C4-2B (cell line): ENCODE data around the gene FAM89A.
"Not testable (repeated sequence)": the region's sequence is repeated elsewhere in the genome, so short reads cannot be mapped to it uniquely, and the experiment has no call there.

Experiments used
- H3K27ac ChIP-seq: fragments of 450-650 bp; 2 replicates; pipeline ENCODE4 v1.5.1; 2017
- ZFX ChIP-seq: fragments of 450-650 bp; IDR thresholded peaks from 2 replicates; pipeline ENCODE4 v1.6.1; 2017
- TF ChIP-seq, protein P1 (sequence below): fragments of 450-650 bp; conservative IDR thresholded peaks from 2 replicates; pipeline ENCODE4 v1.5.1; 2017; ENCODE audit warnings: mild to moderate bottlenecking

Gene FAM89A

DNA sequence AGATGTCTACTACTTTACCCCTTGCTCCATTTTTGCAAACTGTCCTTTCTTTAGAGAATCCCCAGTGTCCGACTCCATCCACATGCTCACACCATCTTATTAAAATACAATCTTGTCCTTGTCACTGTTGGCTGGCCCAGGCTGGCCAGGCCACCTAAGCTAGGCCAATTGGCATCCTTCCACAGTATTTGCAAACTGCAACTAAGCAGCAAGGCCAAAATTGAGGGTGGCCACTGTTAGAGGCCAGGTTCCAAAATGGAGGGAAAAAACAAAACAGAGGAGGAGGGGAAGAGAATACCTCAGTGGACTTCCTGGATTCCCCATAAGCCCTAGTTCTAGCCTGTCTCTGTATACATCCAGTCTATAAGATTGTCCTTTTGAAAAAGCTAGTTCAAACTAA is 4.3 kb downstream of the FAM89A start:
- H3K27ac ChIP-seq, result no peak overlapping the region
- no peak for TF ChIP-seq ZFX
- TF ChIP-seq, protein P1, sequence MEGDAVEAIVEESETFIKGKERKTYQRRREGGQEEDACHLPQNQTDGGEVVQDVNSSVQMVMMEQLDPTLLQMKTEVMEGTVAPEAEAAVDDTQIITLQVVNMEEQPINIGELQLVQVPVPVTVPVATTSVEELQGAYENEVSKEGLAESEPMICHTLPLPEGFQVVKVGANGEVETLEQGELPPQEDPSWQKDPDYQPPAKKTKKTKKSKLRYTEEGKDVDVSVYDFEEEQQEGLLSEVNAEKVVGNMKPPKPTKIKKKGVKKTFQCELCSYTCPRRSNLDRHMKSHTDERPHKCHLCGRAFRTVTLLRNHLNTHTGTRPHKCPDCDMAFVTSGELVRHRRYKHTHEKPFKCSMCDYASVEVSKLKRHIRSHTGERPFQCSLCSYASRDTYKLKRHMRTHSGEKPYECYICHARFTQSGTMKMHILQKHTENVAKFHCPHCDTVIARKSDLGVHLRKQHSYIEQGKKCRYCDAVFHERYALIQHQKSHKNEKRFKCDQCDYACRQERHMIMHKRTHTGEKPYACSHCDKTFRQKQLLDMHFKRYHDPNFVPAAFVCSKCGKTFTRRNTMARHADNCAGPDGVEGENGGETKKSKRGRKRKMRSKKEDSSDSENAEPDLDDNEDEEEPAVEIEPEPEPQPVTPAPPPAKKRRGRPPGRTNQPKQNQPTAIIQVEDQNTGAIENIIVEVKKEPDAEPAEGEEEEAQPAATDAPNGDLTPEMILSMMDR, result no peak

DNA sequence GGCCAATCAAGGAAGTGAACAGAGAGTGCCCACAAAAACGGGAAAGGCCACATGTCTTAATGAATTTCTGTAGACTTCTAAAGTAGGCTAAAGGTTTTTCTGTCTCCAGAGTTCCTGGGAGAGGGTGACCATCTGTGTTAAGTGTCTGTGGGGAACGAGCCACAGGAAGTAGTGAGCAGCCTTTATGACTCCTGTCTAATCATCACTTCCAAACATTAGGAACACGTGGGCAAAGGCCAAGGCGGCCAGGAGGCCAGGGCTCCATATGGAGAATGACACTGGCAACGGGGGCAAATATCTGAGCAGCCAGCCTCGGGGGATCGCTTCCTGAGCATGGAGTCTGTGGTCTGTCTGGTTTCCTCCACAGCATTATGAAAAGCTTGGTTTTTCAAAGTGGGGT is 7.1 kb downstream of the FAM89A start:
- no peak for TF ChIP-seq ZFX
- TF ChIP-seq, protein P1, result no peak
- H3K27ac ChIP-seq, result no peak overlapping the region

DNA sequence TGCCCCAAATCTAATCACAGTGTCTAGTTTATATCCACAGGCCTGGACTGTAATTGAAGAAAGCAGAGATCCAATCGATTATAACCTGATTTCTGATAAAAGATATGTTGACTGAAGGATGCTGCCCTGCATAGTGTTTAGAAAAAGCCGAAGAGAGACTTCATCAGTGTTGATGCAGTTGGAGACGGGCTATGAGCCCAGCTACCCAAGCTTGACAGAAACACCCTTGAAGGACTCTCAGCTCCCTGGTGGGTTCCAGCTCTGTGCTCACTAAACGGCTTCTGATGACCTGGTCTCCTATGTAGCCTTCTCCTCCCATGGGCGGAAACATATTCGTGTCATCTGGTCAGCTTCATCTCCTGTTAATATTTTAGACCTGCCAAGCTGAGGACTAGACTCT is 10.2 kb downstream of the FAM89A start:
- TF ChIP-seq ZFX, result no peak
- TF ChIP-seq, protein P1, result no peak
- H3K27ac ChIP-seq, result no peak overlapping the region

DNA sequence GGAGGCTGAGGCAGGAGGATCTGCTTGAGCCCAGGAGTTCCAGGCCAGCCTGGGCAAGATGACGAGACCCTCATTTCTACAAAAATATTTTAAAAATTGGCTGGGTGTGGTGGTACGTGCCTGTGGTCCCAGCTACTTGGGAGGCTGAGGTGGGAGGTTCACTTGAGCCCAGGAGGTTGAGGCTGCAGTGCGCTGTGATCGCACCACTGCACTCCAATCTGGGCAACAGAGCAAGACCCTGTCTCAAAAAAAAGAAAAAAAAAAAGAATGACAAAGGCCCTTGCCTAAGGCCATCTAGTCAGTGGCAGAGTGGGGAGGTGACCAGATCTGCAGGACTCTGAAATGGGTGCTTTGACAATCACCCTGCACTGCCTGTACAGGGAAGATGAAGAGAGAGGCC is 10.8 kb downstream of the FAM89A start:
- not testable (repeated sequence) for H3K27ac ChIP-seq

DNA sequence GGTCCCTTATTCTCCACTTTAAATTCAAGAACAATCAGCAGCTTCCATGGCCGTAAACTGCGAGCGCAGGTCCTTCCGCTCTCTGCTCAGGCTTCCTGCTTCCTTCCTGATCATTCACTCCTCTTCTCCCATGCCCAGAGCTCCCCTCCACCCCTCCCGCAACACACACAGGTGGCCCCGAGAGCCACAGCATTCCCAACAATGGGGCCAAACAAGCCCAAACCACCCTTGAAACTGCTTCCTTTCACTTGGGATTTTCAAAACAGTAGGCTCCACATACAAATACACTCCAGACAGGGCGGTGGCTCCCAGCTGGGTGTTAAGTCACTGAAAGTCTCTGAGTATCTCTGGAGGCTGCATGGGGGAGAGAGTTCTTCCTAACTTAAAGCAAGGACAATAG is 11.4 kb downstream of the FAM89A start:
- TF ChIP-seq, protein P1, result no peak
- no peak for TF ChIP-seq ZFX
- no peak overlapping the region for H3K27ac ChIP-seq

DNA sequence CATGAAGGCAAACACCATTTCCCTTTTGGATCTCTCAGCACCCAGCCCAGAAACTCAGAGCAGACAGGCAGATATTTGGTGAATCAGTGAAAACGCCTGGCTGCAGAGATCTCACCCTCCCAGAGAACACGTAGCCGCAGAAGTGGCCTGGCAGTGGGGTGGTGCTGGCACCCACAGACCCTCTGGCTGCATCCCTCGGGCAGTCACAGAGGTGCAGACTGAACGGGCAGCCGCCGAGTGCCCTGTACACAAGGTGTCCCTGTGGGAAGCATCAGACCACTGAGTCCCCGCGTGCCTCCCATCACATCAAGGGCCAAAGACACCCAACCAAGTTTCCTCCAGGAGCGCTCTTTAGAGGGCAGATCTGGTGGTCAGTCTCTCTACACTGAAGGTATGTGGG is 12.1 kb downstream of the FAM89A start:
- TF ChIP-seq ZFX, result no peak
- TF ChIP-seq, protein P1, result no peak
- no peak overlapping the region for H3K27ac ChIP-seq

DNA sequence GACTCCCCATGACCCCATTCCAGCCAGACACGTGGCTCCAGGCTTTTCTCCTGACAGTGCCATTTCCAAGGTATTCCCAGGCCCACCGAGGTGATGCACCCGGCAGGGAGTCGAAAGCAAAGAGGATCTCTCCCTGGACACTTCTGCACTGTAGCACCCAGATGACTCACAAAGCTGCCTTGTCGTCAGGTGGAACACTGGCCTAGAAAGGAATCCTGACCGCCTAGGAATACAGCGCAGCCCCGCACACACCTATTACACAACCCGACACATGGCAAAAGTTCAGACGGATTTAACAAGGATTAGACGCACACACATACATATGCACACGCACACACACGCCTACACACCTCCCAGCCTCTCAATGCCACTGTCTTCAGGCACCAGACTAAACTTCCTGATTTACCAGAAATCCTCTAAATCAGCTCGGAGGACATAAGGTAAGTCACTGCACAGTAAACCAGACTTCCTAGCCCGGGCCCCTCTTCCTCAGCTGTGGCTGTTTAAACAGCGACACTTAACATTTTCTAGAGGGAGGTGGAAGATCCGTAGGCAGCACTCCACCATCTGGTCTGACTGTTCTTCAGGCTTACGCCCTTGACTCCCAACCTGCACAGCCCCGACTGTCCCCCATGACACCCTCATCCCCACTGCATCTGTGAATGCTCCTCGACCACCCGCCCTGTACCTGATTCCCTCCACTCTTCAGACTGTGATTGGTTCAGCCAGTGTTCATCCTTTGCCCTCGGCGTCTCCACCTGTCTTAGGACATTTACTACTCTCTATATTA is 12.7 kb downstream of the FAM89A start:
- no peak for TF ChIP-seq ZFX
- TF ChIP-seq, protein P1, result no peak

DNA sequence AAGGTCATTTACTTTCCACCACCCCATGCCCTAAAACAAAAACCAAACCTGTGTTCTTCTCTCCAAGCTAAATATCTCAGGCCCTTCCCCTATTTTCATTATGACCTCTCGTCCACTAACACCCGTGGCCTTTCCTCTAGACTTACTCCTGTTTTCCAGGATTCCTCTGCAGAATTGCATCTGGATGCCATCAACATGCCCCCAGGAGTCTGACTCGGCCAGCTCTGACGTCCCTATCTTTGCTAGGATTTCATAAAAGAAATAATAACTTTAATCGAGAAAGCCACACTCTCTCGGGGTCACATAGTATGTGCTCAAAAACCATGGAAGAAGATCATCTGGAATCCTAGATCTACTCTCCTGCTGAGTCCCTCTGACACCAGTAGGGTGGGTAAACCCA is 13.5 kb downstream of the FAM89A start:
- no peak for TF ChIP-seq ZFX
- H3K27ac ChIP-seq, result no peak overlapping the region

More for the DNA sequence above, 12.7 kb downstream of the FAM89A start:
- no peak overlapping the region for H3K27ac ChIP-seq
